Epithelial cell of prostate (primary cell): ENCODE results near the gene ADAMTS16.

ENCODE experiments used
- DNase-seq: peaks from one replicate; pipeline ENCODE4 v3.0.0-alpha.2; 2011; ENCODE audit warnings: low read depth, low spot score
- H3K27ac ChIP-seq: fragments of 450-650 bp; 2 replicates; pipeline ENCODE4 v1.5.1; 2017; ENCODE audit warnings: mild to moderate bottlenecking

ADAMTS16 gene

DNA sequence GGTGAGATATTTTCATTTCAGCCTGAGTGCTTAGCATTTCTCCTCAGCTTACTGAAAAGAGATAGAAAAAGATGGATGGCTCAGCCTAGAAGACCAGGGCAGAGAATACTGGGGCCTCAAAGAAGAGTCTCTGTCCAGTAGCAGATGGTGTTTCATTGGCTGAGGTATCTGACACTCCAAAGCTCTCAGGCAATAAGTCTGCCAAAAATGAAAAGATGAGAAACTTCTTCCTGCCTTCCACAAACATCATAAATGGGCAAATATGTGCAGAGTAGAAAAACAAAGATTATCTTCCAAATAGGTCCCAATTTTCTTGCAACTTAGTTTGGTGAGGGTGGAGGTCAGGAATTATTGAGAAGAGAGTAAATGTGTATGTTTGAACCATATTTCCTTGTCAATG is 195.0 kb downstream of the ADAMTS16 start:
- no peak for DNase-seq

DNA sequence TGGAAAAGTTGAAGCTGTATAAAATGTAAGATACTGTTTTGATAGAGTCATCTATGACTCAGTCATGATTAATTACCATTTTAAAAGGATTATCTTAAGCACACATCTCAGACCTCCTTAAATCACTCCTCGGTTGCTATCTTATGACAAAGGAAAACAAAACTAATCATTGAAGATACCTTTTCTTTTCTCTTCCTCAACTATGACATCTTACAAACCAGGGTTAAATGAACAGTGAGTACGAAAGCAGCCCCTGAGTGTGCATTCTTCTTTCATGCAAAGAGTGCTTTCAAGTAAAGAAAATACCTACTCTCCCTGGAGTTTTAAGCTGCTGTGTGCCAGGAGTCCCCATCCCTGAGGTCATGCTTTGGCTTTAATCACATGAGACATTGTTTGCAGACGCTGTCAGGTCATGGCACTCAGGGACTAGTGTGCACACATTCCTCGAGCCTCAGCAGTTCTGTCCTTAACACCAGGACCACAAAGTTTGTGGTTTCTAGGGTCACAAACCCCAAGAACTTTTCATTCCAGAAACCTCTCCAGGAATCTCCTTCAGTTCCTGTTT is 195.7 kb downstream of the ADAMTS16 start:
- no peak overlapping the region for H3K27ac ChIP-seq
- peak; percentile 29 for DNase-seq

More for the DNA sequence above, 195.0 kb downstream of the ADAMTS16 start:
- H3K27ac ChIP-seq: no peak overlapping the region

GRCh38 chr5:5339257-5339656 is 199.1 kb downstream of the ADAMTS16 start:
- H3K27ac ChIP-seq: no peak overlapping the region
- no peak for DNase-seq

- no peak overlapping the region for H3K27ac ChIP-seq
- no peak for DNase-seq
Measured at GRCh38 chr5:5340206-5340729, 200.1 kb downstream of the ADAMTS16 start.

DNA sequence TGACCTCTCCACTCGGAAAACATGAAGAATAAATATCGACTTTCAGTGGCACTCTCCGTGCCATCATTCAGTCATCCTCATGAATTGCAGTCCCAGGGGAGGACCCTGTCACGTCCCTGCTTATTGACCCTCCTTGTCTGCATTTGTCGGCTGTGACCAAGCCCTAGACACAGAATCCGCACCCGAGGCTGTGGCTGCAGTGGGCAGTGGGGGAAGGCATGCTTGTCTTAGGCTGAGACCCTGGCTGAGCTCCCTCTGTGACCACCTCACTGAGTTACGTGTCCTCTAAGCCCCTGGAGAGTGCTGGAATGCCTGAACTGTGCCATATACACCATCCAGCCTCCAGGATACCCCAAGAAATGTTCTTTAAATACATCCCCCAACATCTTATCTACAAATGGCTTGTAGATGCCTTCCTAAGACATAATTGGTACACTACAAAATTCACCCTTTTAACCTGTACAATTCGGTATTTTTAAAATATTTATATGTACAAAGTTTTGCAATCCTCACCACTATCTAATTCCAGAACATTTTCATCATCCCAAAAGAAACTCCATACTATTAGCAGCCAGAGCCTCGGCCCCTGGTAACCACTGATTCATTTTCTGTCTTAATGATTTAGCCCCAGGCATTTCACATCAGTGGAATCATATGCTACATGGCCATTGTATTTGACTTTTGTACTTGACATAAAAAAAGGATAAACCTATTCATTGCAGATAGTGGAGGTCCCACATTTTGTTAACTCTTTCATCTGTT is 201.6 kb downstream of the ADAMTS16 start:
- H3K27ac ChIP-seq: no peak overlapping the region
- DNase-seq: no peak

- H3K27ac ChIP-seq: no peak overlapping the region
- DNase-seq: no peak
Measured at GRCh38 chr5:5342784-5343183, 202.7 kb downstream of the ADAMTS16 start.

- DNase-seq: no peak
- no peak overlapping the region for H3K27ac ChIP-seq
Measured at GRCh38 chr5:5343568-5343967, 203.4 kb downstream of the ADAMTS16 start.

DNA sequence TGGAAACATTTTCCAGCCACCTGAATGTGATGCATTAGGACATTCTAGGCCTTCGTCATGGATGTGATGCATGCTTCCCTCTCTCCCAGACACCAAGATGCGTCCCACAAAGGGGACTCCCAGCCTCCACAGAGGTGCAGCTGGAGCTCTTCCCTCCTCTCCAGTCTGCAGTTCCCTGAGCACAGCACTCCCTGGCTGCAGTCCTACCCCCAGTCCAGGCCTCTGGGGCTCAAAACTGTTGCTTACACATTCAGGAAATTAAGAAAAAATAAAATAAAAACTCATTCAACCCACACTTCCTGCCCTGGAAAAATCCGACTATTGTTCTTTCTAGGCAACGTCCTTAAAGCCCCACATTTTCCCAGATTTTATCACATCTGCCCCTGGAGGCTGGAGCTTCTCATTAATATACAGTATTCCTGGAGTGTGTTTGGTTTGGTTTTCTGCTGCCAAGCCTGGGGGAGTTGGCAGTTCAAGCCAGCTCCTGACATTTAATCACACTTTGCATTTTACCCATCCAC is 204.0 kb downstream of the ADAMTS16 start:
- DNase-seq: no peak
- no peak overlapping the region for H3K27ac ChIP-seq

DNA sequence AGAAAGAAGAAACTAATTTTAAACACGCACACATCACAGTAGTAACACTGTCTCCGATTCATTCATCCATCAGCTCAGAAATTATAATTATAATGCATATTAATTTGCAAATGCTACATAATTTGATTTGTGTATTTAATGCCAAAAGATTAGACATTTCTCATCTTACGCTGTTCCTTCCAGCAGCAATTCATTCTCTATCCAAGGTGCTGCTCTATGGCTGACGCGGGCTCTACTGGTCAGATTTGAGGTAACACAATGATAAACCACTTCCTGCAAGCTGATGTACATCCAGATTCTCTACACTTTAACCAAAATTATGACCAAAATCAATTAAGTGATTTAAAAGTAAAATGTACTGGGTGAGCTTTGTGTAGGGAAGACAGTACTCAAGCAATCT is 204.5 kb downstream of the ADAMTS16 start:
- H3K27ac ChIP-seq: no peak overlapping the region
- DNase-seq: no peak

DNA sequence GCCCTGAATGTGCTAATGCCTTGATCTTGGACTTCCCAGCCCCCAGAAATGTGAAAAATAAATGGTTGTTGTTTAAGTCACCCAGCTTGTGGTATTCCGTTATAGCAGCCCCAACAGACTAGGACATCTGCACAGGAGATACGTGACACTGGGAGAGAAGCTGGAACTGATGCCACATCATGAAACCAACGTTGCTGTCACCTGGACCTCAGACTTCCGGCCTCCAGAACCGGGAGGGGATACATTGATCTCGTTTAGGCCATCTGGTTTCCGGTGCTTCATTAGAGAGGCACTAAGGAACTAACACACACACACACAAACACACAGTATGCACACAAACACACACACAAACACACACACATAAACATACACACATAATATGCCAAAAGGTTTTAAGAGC is 207.3 kb downstream of the ADAMTS16 start:
- no peak for DNase-seq
- H3K27ac ChIP-seq: no peak overlapping the region

GRCh38 chr5:5348135-5348534 is 208.0 kb downstream of the ADAMTS16 start:
- no peak overlapping the region for H3K27ac ChIP-seq

GRCh38 chr5:5348576-5348975 is 208.4 kb downstream of the ADAMTS16 start:
- no peak overlapping the region for H3K27ac ChIP-seq
- no peak for DNase-seq

More at GRCh38 chr5:5348135-5348534, 208.0 kb downstream of the ADAMTS16 start:
- no peak for DNase-seq

DNA sequence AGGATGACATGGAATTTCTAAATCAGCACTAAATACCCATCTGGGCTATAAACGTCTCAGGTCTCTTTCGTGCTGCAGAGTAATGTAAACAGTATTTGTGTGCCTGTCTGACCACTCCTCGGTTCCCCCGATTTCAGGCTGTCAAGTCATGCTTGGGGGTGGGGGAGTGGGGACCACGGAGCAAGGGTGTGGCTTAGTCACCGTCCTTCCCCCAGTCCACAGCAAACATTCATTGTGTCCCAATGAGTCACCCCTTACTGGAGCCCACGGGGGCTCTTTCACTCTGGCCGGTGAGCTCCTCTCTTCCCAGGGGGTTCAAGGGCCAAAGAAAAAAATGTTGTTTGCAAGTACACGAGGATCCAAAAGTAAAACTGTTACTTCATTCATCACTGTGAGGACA is 210.0 kb downstream of the ADAMTS16 start:
- H3K27ac ChIP-seq: no peak overlapping the region
- no peak for DNase-seq

GRCh38 chr5:5351288-5351979 is 211.3 kb downstream of the ADAMTS16 start:
- no peak for DNase-seq
- H3K27ac ChIP-seq: no peak overlapping the region

DNA sequence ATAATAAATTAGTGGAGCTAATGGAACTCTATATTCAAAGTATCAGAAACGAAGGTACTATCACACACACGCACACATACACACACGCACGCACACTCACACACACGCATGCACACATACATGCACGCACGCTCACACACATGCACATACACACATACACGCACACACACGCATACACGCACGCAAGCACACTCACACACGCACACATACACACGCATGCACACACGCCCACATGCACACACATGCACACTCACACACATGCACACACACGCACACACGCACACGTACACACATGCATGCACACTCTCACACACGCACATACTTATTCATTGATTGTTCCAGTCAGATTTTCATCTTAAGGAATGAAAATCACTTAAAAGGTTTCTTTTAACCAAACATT is 212.5 kb downstream of the ADAMTS16 start:
- no peak overlapping the region for H3K27ac ChIP-seq
- no peak for DNase-seq

DNA sequence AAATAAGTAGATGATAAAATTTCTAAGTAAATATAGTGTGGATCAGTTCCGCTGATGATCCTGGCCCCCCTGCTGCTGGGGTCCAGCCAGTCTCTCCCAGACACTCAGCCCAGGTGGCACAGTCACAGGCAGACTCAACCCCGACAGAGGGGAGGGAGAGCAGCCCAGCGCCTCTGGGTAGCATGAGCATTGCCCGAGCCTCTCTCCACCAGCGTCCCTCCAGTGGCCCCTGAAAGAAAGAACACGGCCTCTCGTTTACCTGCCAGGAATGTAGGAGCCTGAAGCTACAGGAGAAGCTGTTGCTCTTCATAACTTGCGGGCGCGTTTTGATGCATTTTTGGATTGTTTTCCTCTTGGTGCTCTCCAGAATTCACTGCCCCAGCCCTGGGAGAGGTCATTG is 213.6 kb downstream of the ADAMTS16 start:
- DNase-seq: no peak
- no peak overlapping the region for H3K27ac ChIP-seq

- no peak overlapping the region for H3K27ac ChIP-seq
- DNase-seq: no peak
Measured at GRCh38 chr5:5356765-5357164, 216.6 kb downstream of the ADAMTS16 start.

DNA sequence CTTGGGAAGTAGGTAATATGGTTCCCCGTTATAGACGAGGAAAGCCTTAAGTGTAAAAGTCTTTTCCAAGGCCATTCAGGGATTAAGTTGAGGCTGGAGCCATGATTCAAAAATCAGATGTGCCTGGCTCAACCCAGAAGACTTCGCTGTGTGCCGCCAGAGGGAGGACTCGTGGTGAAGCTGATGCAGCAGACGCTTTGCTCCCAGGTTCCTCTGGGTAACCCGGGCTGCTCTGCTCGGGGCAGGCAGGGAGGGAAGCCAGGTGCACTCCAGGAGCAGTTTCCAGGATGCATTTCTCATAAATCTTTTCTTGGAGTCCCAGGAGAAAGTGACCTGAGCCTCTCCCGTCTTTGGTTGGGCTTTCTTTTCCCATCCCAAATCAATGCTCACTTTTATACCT is 219.5 kb downstream of the ADAMTS16 start:
- no peak overlapping the region for H3K27ac ChIP-seq
- DNase-seq: no peak

GRCh38 chr5:5360363-5360940 is 220.3 kb downstream of the ADAMTS16 start:
- no peak overlapping the region for H3K27ac ChIP-seq
- DNase-seq: no peak

- H3K27ac ChIP-seq: no peak overlapping the region
- DNase-seq: no peak
Measured at GRCh38 chr5:5360941-5361520, 220.9 kb downstream of the ADAMTS16 start.
